Measurements from ENCODE around the gene LMTK2. TPM values are rescaled to one million over a fixed set of nuclear protein-coding genes. Genes with fewer than 3 reads are reported as not detected.

The LMTK2 gene
- polyA plus RNA-seq, 2 donors = 7.0 to 9.2 TPM

GRCh38 chr7:98133181-98133580 is 26.5 kb downstream of the LMTK2 start:
- no peaks in the 10 kb centered on the region for H3K27me3 ChIP-seq (ENCODE audit: control insufficient read depth in 1 of 2, insufficient read depth in 2 of 2, low read length in 2 of 2)
- no peaks in the 10 kb centered on the region for H3K9me3 ChIP-seq (ENCODE audit: control insufficient read depth in 2 of 2, insufficient read depth in 1 of 2, low read depth in 1 of 2, low read length in 1 of 2)
- no peak overlapping the region for H3K4me3 ChIP-seq (ENCODE audit: low read depth in 1 of 2, low read length in 2 of 2)
- H3K36me3 ChIP-seq (ENCODE audit: control insufficient read depth in 2 of 2, insufficient read depth in 2 of 2, low read length in 1 of 2) = peaks cover 0 to 5% of the 10 kb centered on the region in 2 donors
- H3K27ac ChIP-seq (ENCODE audit: low read depth in 2 of 2, low read length in 1 of 2) = peak overlapping the region in 1 of 2 donors; percentile 26
- H3K4me1 ChIP-seq (ENCODE audit: control insufficient read depth in 2 of 2, insufficient read depth in 2 of 2, low read length in 1 of 2) = peaks cover 0 to 4% of the 10 kb centered on the region in 2 donors
- 56 to 69% methylated on average over 4 of the region's 4 CpGs for WGBS, 2 donors

DNA sequence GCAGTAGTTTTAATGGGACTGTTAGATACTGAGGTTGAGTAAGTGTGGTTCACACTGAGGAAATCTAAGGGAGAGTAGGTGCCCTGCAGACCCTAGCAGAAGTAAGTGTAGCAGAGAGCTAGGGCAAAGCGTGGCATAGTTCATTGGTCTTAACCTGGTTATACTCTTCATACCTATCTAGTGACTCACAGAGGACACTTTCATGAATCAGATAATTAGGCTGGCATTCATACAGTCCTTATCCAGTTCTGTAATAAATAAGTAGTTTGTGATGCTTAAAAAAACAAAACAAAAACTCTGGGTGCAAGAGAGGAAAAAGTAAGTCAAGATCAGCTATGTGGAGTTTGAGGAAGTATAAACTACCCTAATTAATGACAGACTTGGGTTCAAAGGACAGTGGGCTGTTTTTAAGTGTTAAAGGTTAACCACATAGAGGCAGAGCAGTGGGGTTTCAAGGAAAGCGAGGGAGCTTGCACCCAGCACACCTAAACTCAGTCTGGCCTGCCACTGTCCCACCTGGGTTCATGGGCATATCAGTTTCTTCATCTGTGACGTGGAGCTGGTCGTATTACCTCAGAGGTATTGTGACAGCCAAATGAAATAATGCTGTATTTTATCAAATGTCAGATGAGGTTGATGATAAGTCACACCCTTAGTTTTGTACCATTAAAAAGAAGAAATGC is 27.1 kb downstream of the LMTK2 start:
- no peaks in the 10 kb centered on the region for H3K9me3 ChIP-seq (ENCODE audit: control insufficient read depth in 2 of 2, insufficient read depth in 1 of 2, low read depth in 1 of 2, low read length in 1 of 2)
- no peaks in the 10 kb centered on the region for H3K27me3 ChIP-seq (ENCODE audit: control insufficient read depth in 1 of 2, insufficient read depth in 2 of 2, low read length in 2 of 2)
- WGBS, 2 donors = 64 to 78% methylated on average over 4 of the region's 4 CpGs
- H3K4me1 ChIP-seq (ENCODE audit: control insufficient read depth in 2 of 2, insufficient read depth in 2 of 2, low read length in 1 of 2) = peaks cover 0 to 4% of the 10 kb centered on the region in 2 donors
- H3K27ac ChIP-seq (ENCODE audit: low read depth in 2 of 2, low read length in 1 of 2) = peak overlapping the region in 1 of 2 donors; percentile 52
- H3K36me3 ChIP-seq (ENCODE audit: control insufficient read depth in 2 of 2, insufficient read depth in 2 of 2, low read length in 1 of 2) = peaks cover 4 to 9% of the 10 kb centered on the region in 2 donors
- H3K4me3 ChIP-seq (ENCODE audit: low read depth in 1 of 2, low read length in 2 of 2) = no peak overlapping the region

- WGBS, 2 donors = 87 to 91% methylated on average over 9 of the region's 9 CpGs
- Histone ChIP-seq H3K27ac (ENCODE audit: low read depth in 2 of 2, low read length in 1 of 2) (no peak overlapping the region), H3K27me3 (ENCODE audit: control insufficient read depth in 1 of 2, insufficient read depth in 2 of 2, low read length in 2 of 2) (no peaks in the 10 kb centered on the region), H3K36me3 (ENCODE audit: control insufficient read depth in 2 of 2, insufficient read depth in 2 of 2, low read length in 1 of 2) (peaks cover 5 to 9% of the 10 kb centered on the region in 2 donors), H3K4me1 (ENCODE audit: control insufficient read depth in 2 of 2, insufficient read depth in 2 of 2, low read length in 1 of 2) (peaks cover 0 to 4% of the 10 kb centered on the region in 2 donors), H3K4me3 (ENCODE audit: low read depth in 1 of 2, low read length in 2 of 2) (no peak overlapping the region), H3K9me3 (ENCODE audit: control insufficient read depth in 2 of 2, insufficient read depth in 1 of 2, low read depth in 1 of 2, low read length in 1 of 2) (no peaks in the 10 kb centered on the region)
These were observed 28.0 kb downstream of the LMTK2 start for GRCh38 chr7:98134420-98135228.

- Histone ChIP-seq H3K9me3 (ENCODE audit: control insufficient read depth in 2 of 2, insufficient read depth in 1 of 2, low read depth in 1 of 2, low read length in 1 of 2) (no peaks in the 10 kb centered on the region), H3K27me3 (ENCODE audit: control insufficient read depth in 1 of 2, insufficient read depth in 2 of 2, low read length in 2 of 2) (no peaks in the 10 kb centered on the region), H3K27ac (ENCODE audit: low read depth in 2 of 2, low read length in 1 of 2) (no peak overlapping the region), H3K4me3 (ENCODE audit: low read depth in 1 of 2, low read length in 2 of 2) (no peak overlapping the region), H3K4me1 (ENCODE audit: control insufficient read depth in 2 of 2, insufficient read depth in 2 of 2, low read length in 1 of 2) (peaks cover 0 to 4% of the 10 kb centered on the region in 2 donors), H3K36me3 (ENCODE audit: control insufficient read depth in 2 of 2, insufficient read depth in 2 of 2, low read length in 1 of 2) (peaks cover 5 to 9% of the 10 kb centered on the region in 2 donors)
- WGBS, 2 donors = 57 to 63% methylated on average over 5 of the region's 5 CpGs
These were observed 29.3 kb downstream of the LMTK2 start for GRCh38 chr7:98135984-98136383.

DNA sequence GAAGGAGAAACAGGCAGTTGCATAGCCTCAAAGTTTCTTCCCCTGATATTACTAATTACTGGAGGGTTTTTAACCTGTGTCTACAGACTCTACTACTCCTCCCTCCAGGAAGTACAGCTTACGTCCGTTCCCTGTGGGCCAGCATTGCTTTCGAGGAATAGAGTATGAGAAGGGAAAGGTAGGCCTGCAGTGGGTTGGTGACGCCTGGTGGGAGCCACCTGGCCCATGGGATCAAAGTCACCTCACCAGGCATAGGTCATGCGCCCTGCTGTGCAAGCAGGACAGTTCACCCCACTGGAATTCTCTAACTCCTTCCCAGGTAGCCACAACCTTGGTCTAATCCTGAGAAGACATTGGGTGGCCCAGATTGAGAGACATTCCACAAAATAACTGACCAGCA is 29.8 kb downstream of the LMTK2 start:
- WGBS, 2 donors = 86 to 94% methylated on average over 5 of the region's 5 CpGs
- H3K4me1 ChIP-seq (ENCODE audit: control insufficient read depth in 2 of 2, insufficient read depth in 2 of 2, low read length in 1 of 2) = peaks cover 0 to 4% of the 10 kb centered on the region in 2 donors
- H3K27ac ChIP-seq (ENCODE audit: low read depth in 2 of 2, low read length in 1 of 2) = no peak overlapping the region

GRCh38 chr7:98137134-98137825 is 30.6 kb downstream of the LMTK2 start:
- Histone ChIP-seq H3K27me3 (ENCODE audit: control insufficient read depth in 1 of 2, insufficient read depth in 2 of 2, low read length in 2 of 2) (no peaks in the 10 kb centered on the region), H3K9me3 (ENCODE audit: control insufficient read depth in 2 of 2, insufficient read depth in 1 of 2, low read depth in 1 of 2, low read length in 1 of 2) (no peaks in the 10 kb centered on the region), H3K4me1 (ENCODE audit: control insufficient read depth in 2 of 2, insufficient read depth in 2 of 2, low read length in 1 of 2) (peaks cover 0 to 4% of the 10 kb centered on the region in 2 donors), H3K36me3 (ENCODE audit: control insufficient read depth in 2 of 2, insufficient read depth in 2 of 2, low read length in 1 of 2) (peaks cover 5 to 11% of the 10 kb centered on the region in 2 donors), H3K4me3 (ENCODE audit: low read depth in 1 of 2, low read length in 2 of 2) (no peak overlapping the region), H3K27ac (ENCODE audit: low read depth in 2 of 2, low read length in 1 of 2) (no peak overlapping the region)
- WGBS, 2 donors = 93 to 95% methylated on average over 4 of the region's 4 CpGs

More for the DNA sequence above, 29.8 kb downstream of the LMTK2 start:
- Histone ChIP-seq H3K27me3 (ENCODE audit: control insufficient read depth in 1 of 2, insufficient read depth in 2 of 2, low read length in 2 of 2) (no peaks in the 10 kb centered on the region), H3K4me3 (ENCODE audit: low read depth in 1 of 2, low read length in 2 of 2) (no peak overlapping the region), H3K36me3 (ENCODE audit: control insufficient read depth in 2 of 2, insufficient read depth in 2 of 2, low read length in 1 of 2) (peaks cover 5 to 9% of the 10 kb centered on the region in 2 donors), H3K9me3 (ENCODE audit: control insufficient read depth in 2 of 2, insufficient read depth in 1 of 2, low read depth in 1 of 2, low read length in 1 of 2) (no peaks in the 10 kb centered on the region)

GRCh38 chr7:98137826-98138151 is 31.1 kb downstream of the LMTK2 start:
- WGBS, 2 donors = 88 to 92% methylated on average over 4 of the region's 4 CpGs
- Histone ChIP-seq H3K27ac (ENCODE audit: low read depth in 2 of 2, low read length in 1 of 2) (no peak overlapping the region), H3K9me3 (ENCODE audit: control insufficient read depth in 2 of 2, insufficient read depth in 1 of 2, low read depth in 1 of 2, low read length in 1 of 2) (no peaks in the 10 kb centered on the region), H3K4me1 (ENCODE audit: control insufficient read depth in 2 of 2, insufficient read depth in 2 of 2, low read length in 1 of 2) (peaks cover 0 to 4% of the 10 kb centered on the region in 2 donors), H3K4me3 (ENCODE audit: low read depth in 1 of 2, low read length in 2 of 2) (no peak overlapping the region), H3K27me3 (ENCODE audit: control insufficient read depth in 1 of 2, insufficient read depth in 2 of 2, low read length in 2 of 2) (no peaks in the 10 kb centered on the region), H3K36me3 (ENCODE audit: control insufficient read depth in 2 of 2, insufficient read depth in 2 of 2, low read length in 1 of 2) (peaks cover 8 to 15% of the 10 kb centered on the region in 2 donors)

DNA sequence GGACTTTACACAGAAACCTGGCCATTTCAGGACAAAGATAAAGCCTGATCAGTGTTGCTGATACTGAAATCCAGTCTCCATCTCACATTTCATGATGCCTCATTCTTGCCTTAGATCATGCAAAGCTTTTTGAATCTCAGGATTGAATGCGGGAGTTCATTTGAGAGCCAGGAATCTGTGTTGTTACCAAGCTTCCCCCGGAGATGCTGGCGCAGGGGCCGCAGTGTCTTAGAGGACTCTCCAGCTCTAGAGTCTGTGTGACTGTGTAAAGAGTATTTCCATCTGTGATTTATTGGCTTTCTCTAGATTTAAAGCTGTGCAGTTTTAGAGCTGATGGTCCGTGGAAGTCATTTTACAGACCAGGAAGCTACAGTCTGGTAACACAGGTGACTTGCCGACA is 32.0 kb downstream of the LMTK2 start:
- H3K4me1 ChIP-seq (ENCODE audit: control insufficient read depth in 2 of 2, insufficient read depth in 2 of 2, low read length in 1 of 2) = peaks cover 0 to 2% of the 10 kb centered on the region in 2 donors
- H3K36me3 ChIP-seq (ENCODE audit: control insufficient read depth in 2 of 2, insufficient read depth in 2 of 2, low read length in 1 of 2) = peaks cover 9 to 16% of the 10 kb centered on the region in 2 donors
- 94 to 95% methylated on average over 6 of the region's 6 CpGs for WGBS, 2 donors
- no peak overlapping the region for H3K4me3 ChIP-seq (ENCODE audit: low read depth in 1 of 2, low read length in 2 of 2)
- H3K27ac ChIP-seq (ENCODE audit: low read depth in 2 of 2, low read length in 1 of 2) = no peak overlapping the region
- no peaks in the 10 kb centered on the region for H3K27me3 ChIP-seq (ENCODE audit: control insufficient read depth in 1 of 2, insufficient read depth in 2 of 2, low read length in 2 of 2)
- H3K9me3 ChIP-seq (ENCODE audit: control insufficient read depth in 2 of 2, insufficient read depth in 1 of 2, low read depth in 1 of 2, low read length in 1 of 2) = no peaks in the 10 kb centered on the region

DNA sequence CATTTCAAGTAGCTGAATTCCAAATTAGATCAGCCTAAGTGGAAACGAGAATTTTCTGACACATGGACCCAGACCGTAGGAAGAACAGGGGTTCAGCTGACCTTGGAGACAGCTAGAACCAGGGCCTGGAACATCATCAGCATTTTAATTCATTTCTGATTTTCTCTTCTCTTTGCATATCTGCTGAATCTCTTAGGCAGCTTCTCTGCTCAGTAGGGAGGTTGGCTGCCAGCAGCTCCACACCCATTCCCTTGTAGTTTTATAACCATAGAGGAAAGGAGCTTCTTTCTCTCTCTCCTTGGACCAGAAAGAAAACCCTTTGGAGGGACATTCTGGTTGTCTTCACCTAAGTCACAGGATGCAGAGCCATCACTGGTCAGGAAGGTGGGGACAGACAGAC is 36.0 kb downstream of the LMTK2 start:
- Histone ChIP-seq H3K36me3 (ENCODE audit: control insufficient read depth in 2 of 2, insufficient read depth in 2 of 2, low read length in 1 of 2) (peaks cover 9 to 13% of the 10 kb centered on the region in 2 donors), H3K27me3 (ENCODE audit: control insufficient read depth in 1 of 2, insufficient read depth in 2 of 2, low read length in 2 of 2) (no peaks in the 10 kb centered on the region)
- WGBS, 2 donors = 98% methylated on average over 2 of the region's 2 CpGs

More for the DNA sequence above, 36.0 kb downstream of the LMTK2 start:
- Histone ChIP-seq H3K4me1 (ENCODE audit: control insufficient read depth in 2 of 2, insufficient read depth in 2 of 2, low read length in 1 of 2) (no peaks in the 10 kb centered on the region), H3K27ac (ENCODE audit: low read depth in 2 of 2, low read length in 1 of 2) (no peak overlapping the region), H3K4me3 (ENCODE audit: low read depth in 1 of 2, low read length in 2 of 2) (no peak overlapping the region), H3K9me3 (ENCODE audit: control insufficient read depth in 2 of 2, insufficient read depth in 1 of 2, low read depth in 1 of 2, low read length in 1 of 2) (no peaks in the 10 kb centered on the region)

All from esophagus (tissue), 2 donors.